ENCODE data around the gene AGMO.
"Not testable (repeated sequence)": the region's sequence is repeated elsewhere in the genome, so short reads cannot be mapped to it uniquely, and the experiment has no call there.

The AGMO gene

GRCh38 chr7:15326044-15326644, 235.7 kb downstream of the AGMO start:
- DNase-seq (no peak), ATAC-seq (no peak)
- Mint-ChIP-seq H3K4me1 (no peaks in the 10 kb centered on the region), H3K27ac (no peak overlapping the region), H3K27me3 (no peaks in the 10 kb centered on the region), H3K4me3 (no peak overlapping the region), H3K9me3 (peaks cover 0 to 4% of the 10 kb centered on the region in 2 donors)

- Mint-ChIP-seq H3K27ac (no peak overlapping the region), H3K9me3 (peaks cover 0 to 4% of the 10 kb centered on the region in 2 donors), H3K4me1 (no peaks in the 10 kb centered on the region), H3K27me3 (no peaks in the 10 kb centered on the region), H3K4me3 (no peak overlapping the region)
- DNase-seq (no peak), ATAC-seq (no peak)
Observed at GRCh38 chr7:15323550-15323949, 238.3 kb downstream of the AGMO start.

- no peak for DNase-seq
- no peak overlapping the region for H3K27ac Mint-ChIP-seq
- no peaks in the 10 kb centered on the region for H3K4me1 Mint-ChIP-seq
- H3K4me3 Mint-ChIP-seq: no peak overlapping the region
- H3K27me3 Mint-ChIP-seq: no peaks in the 10 kb centered on the region
- H3K9me3 Mint-ChIP-seq: no peaks in the 10 kb centered on the region
- no peak for ATAC-seq
Observed at GRCh38 chr7:15317215-15317614, 244.6 kb downstream of the AGMO start.

DNA sequence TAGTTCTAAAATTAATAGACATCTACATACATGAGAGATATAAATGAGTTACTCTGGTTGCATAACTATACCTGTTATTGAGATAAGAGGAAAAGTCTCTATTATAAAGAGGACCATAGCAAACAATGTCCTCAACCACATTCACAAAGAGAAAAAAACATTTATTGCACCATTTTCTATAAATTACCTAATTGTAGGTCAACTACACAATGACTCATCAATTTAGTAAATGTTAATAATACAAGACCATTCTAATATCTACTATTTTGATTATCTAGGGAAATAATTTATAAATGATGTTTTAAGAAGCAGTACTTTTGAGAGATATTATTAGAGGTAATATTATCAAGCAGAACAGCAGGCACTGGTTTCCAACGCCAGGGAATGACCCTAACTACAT, 246.1 kb downstream of the AGMO start:
- DNase-seq: no peak
- no peak overlapping the region for H3K4me3 Mint-ChIP-seq
- H3K27me3 Mint-ChIP-seq: no peaks in the 10 kb centered on the region
- peaks cover 0 to 4% of the 10 kb centered on the region in 2 donors for H3K9me3 Mint-ChIP-seq
- H3K4me1 Mint-ChIP-seq: no peaks in the 10 kb centered on the region
- no peak for ATAC-seq
- H3K27ac Mint-ChIP-seq: no peak overlapping the region

- DNase-seq: no peak
- Mint-ChIP-seq H3K4me3 (no peak overlapping the region), H3K4me1 (no peaks in the 10 kb centered on the region), H3K27me3 (no peaks in the 10 kb centered on the region), H3K27ac (no peak overlapping the region), H3K9me3 (peaks cover 0 to 4% of the 10 kb centered on the region in 2 donors)
- no peak for ATAC-seq
Observed at GRCh38 chr7:15314922-15315321, 246.9 kb downstream of the AGMO start.

- Mint-ChIP-seq H3K9me3 (peaks cover 0 to 4% of the 10 kb centered on the region in 2 donors), H3K27ac (no peak overlapping the region), H3K4me3 (no peak overlapping the region), H3K4me1 (no peaks in the 10 kb centered on the region), H3K27me3 (no peaks in the 10 kb centered on the region)
- ATAC-seq (no peak), DNase-seq (no peak)
Observed at GRCh38 chr7:15313361-15313760, 248.5 kb downstream of the AGMO start.

DNA sequence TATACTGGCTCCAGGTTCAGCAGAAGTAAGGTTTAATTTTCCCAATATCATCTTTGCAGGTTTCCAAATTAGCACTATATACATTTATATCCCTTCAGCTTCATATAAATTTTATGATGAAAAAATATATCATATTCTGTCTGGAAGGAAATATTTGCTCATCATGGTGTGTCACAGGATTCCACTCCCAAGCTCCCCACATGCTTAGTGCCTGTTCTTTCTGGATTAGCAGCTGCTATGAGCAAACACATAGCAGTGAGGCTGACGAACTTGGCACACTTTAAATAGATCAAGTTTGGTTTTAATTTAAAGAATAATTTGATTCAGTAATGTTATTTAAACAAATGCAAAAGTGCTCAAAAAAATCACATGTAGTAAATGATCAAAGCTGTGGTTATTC, 251.9 kb downstream of the AGMO start:
- ATAC-seq: no peak
- H3K9me3 Mint-ChIP-seq: peaks cover 0 to 4% of the 10 kb centered on the region in 2 donors
- no peak for DNase-seq
- H3K27ac Mint-ChIP-seq: no peak overlapping the region
- H3K4me3 Mint-ChIP-seq: no peak overlapping the region
- no peaks in the 10 kb centered on the region for H3K27me3 Mint-ChIP-seq
- no peaks in the 10 kb centered on the region for H3K4me1 Mint-ChIP-seq

DNA sequence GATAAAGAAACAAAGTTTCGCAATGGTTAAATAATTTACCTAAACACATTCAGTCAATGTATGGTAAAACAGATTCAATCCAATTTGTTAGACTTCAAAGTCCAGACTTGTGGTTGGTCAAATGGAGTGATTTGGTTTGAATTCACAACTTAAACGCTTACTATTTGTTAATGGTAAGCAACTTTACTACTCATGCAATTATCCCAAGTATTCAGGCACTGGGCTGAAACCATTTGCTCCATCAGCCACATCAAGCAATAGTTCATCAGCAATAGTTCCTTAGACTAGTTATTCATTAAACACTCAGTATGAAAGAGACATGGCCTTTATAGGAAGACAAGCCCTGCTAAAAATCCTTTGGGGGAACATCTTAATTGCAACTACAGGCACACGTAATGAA, 253.0 kb downstream of the AGMO start:
- no peaks in the 10 kb centered on the region for H3K4me1 Mint-ChIP-seq

DNA sequence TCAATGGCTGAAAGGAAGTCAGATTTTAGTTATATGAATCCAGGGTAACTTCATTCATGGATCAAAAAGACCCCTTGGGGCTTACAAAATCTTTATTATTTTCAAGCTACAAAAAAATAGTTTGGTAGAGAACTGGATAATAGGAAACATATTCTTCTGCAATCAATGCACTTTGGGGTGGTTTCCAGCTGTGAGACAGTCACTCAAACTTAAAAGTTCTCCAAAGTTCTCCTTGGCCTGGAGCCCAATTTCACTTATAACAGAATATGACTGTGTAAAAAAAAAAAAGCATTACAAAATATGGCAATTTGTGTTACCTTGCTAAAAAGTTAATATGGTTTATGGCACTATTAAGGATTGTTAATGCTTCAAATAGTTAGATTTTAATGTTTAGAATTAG, 255.5 kb downstream of the AGMO start:
- Mint-ChIP-seq H3K27me3 (no peaks in the 10 kb centered on the region), H3K9me3 (peaks cover 0 to 4% of the 10 kb centered on the region in 2 donors), H3K27ac (no peak overlapping the region), H3K4me3 (no peak overlapping the region), H3K4me1 (no peaks in the 10 kb centered on the region)
- no peak for ATAC-seq
- DNase-seq: no peak

More for the DNA sequence above, 253.0 kb downstream of the AGMO start:
- no peak for DNase-seq
- Mint-ChIP-seq H3K27me3 (no peaks in the 10 kb centered on the region), H3K9me3 (peaks cover 0 to 4% of the 10 kb centered on the region in 2 donors), H3K27ac (no peak overlapping the region), H3K4me3 (no peak overlapping the region)
- ATAC-seq: no peak

DNA sequence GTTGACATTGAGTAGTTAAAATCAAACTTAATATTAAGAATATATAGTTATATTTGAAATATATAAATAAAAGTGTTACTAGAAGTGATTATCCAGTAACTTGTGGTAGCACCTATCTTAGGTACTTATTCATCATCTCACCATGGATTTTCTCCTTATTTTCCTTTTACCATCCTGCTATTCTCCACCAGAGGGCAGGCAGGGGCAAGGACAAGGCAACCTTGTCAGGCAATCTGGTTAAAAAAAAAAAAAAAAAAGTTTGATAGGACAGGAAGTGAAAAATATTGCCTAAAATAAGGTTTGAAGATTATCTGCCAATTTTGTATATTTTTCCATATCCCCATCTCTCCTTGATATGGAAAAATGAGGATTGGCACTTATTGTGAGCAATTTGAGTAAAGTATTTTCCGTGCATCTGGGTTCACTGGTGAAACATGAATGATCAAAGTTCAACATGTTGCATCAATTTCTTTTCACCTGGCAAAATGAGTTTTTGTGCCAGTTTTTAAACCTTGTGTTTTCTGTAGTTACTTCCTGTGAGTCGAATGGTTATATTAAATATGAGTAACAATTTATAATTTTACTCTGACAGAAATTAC, 256.7 kb downstream of the AGMO start:
- Mint-ChIP-seq H3K27ac (no peak overlapping the region), H3K9me3 (no peaks in the 10 kb centered on the region), H3K4me1 (no peaks in the 10 kb centered on the region), H3K27me3 (no peaks in the 10 kb centered on the region), H3K4me3 (no peak overlapping the region)
- ATAC-seq: no peak
- DNase-seq: no peak

GRCh38 chr7:15303357-15303756, 258.5 kb downstream of the AGMO start:
- DNase-seq (no peak), ATAC-seq (no peak)
- Mint-ChIP-seq H3K4me3 (no peak overlapping the region), H3K27ac (peak overlapping the region in 1 of 2 donors; percentile 2), H3K9me3 (no peaks in the 10 kb centered on the region), H3K27me3 (no peaks in the 10 kb centered on the region), H3K4me1 (no peaks in the 10 kb centered on the region)

DNA sequence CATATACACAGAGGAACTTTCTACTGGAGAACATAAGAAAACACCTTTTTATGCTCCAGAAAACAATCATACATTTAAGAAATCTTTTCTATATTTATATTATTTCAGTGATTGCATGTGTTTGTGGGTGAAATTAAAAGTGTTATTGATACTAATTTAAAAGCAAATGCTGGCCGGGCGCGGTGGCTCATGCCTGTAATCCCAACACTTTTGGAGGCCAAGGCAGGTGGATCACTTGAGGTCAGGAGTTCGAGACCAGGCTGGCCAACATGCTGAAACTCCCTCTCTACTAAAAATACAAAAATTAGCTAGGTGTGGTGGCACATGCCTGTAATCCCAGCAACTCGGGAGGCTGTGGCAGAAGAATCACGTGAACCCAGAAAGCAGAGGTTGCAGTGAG, 260.8 kb downstream of the AGMO start:
- H3K4me1 Mint-ChIP-seq, DNase-seq, ATAC-seq, H3K27me3 Mint-ChIP-seq, H3K4me3 Mint-ChIP-seq, H3K9me3 Mint-ChIP-seq, H3K27ac Mint-ChIP-seq: not testable (repeated sequence)

- H3K9me3 Mint-ChIP-seq: peaks cover 0 to 13% of the 10 kb centered on the region in 2 donors
- no peak for ATAC-seq
- no peak for DNase-seq
- H3K27ac Mint-ChIP-seq: no peak overlapping the region
- no peaks in the 10 kb centered on the region for H3K4me1 Mint-ChIP-seq
- no peaks in the 10 kb centered on the region for H3K27me3 Mint-ChIP-seq
- no peak overlapping the region for H3K4me3 Mint-ChIP-seq
Observed at GRCh38 chr7:15292138-15292537, 269.7 kb downstream of the AGMO start.

DNA sequence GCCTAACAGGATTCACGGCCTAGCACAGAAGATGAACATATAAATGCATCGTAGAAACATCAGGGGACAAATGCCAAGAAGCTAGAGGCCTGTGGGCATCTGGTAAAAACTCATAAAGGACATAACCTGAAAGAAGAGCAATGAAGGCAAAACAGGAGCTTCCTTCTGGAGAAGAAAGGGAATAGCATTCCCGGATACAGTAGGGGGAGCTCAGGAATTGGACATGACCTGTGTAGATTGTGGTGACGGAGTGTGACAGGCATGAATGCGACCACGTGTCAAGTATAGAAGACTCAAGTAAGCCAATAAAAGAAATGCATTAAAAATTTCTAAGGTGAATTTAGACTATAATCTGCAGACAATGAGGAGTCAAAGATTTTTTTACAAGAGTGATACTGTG, 270.1 kb downstream of the AGMO start:
- DNase-seq (no peak), ATAC-seq (no peak)
- Mint-ChIP-seq H3K4me3 (no peak overlapping the region), H3K9me3 (peaks cover 0 to 9% of the 10 kb centered on the region in 2 donors), H3K27me3 (no peaks in the 10 kb centered on the region), H3K4me1 (no peaks in the 10 kb centered on the region), H3K27ac (no peak overlapping the region)

DNA sequence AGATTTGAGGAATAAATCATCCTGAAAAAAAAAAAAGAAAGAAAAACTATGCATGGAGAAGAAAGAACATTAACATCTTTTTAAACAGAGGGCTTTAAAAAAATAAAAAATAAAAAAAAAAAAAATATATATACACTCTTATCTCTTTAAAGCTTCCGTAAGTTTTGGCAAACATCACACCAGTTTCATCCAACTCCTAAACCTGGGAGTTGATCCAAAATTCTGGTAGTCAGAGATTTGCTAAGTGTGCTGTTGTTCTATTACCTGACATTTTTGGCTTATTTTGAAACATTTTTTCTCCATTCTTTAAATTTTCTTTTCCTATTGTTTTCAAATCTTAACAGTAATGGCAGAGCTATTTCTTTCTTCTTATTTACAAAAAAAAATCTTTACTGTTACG, 273.1 kb downstream of the AGMO start:
- no peak overlapping the region for H3K4me3 Mint-ChIP-seq
- ATAC-seq (no peak), DNase-seq (no peak)
- no peak overlapping the region for H3K27ac Mint-ChIP-seq
- no peaks in the 10 kb centered on the region for H3K4me1 Mint-ChIP-seq
- H3K9me3 Mint-ChIP-seq: peaks cover 8 to 16% of the 10 kb centered on the region in 2 donors
- H3K27me3 Mint-ChIP-seq: no peaks in the 10 kb centered on the region

- Mint-ChIP-seq H3K27me3 (no peaks in the 10 kb centered on the region), H3K9me3 (peaks cover 13 to 17% of the 10 kb centered on the region in 2 donors), H3K27ac (no peak overlapping the region), H3K4me3 (no peak overlapping the region), H3K4me1 (no peaks in the 10 kb centered on the region)
- DNase-seq: no peak
- ATAC-seq: no peak
Observed at GRCh38 chr7:15284396-15284795, 277.4 kb downstream of the AGMO start.

Data from stimulated activated naive CD8-positive, alpha-beta T cell treated with anti-CD3 and anti-CD28 coated beads, Interleukin-15, amount 100 ng/mL, for 72 hours (primary cell).